ENCODE data around the gene METTL16. TPM values are rescaled to one million over a fixed set of nuclear protein-coding genes. Genes with fewer than 3 reads are reported as not detected.

The METTL16 gene
- total and polyA plus RNA-seq, 2 donors (not counting 1 experiment from before 2014, with no cell fraction given), result 19.2 to 56.5 TPM

DNA sequence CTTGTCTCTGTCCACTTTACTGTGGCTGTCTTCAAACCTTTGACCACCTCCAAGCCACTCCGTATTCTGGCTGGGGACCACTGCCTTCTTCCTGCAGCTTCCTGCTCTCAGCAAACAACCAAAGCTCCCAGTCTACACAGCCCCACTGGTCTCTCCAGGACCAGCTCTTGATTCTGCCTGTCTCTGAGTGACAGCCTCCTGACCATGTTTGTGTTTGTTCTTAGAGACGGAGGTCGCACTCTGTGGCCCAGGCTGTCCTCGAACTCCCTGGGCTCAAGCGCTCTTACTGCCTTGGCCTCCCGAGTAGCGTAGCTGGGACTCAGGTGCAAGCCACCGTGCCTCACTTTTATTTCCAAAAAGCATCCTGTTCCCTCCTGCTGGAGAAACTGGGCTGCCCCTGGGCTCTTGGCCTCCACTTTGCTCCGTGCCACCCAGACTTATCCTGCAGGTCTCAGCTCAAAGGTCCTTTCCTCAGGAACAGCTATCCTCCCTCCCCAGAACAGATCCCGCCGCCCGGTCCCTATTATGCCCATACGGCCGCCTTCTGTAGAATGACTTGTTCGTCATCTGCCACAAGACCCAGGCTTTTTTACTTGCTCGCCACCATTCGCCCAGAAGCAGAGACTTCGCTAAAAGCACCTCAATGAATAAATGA is 120.0 kb downstream of the METTL16 start:
- H3K4me3 ChIP-seq (ENCODE audit: control extremely low read depth in 1 of 5, extremely low read depth in 1 of 5, insufficient read depth in 1 of 5, low read depth in 2 of 5, low read length in 4 of 5), result peak overlapping the region; percentile 35 to 85 (median 57)
- intact Hi-C loops (cut with micrococcal nuclease), result loop anchor here (1.0 to 5.0 kb wide), 7 partner anchors 9 to 1204 kb away; partner anchors contain the start of genes METTL16, MNT, OVCA2 and SGSM2
- Mint-ChIP-seq H3K9me3 (ENCODE audit: insufficient read depth) (no peaks in the 10 kb centered on the region), H3K27ac (peak overlapping the region; percentile 96), H3K4me3 (peak overlapping the region; percentile 97), H3K27me3 (no peaks in the 10 kb centered on the region), H3K4me1 (peaks cover 50% of the 10 kb centered on the region)
- peak overlapping the region; percentile 96 for H3K4me2 ChIP-seq (replicated peaks; ENCODE audit: low read depth, low read length, poor library complexity, severe bottlenecking)
- H3K4me1 ChIP-seq (ENCODE audit: control insufficient read depth in 2 of 2, insufficient read depth in 2 of 2, low read length in 2 of 2), result peaks cover 36 to 50% of the 10 kb centered on the region in 2 donors
- ChIA-PET CTCF (interaction anchor here (0.7 to 5.1 kb wide), 8 partner anchors 9 to 436 kb away, joined by 3 to 69 read pairs (median 4); partner anchors contain the start of gene TSR1), POLR2A (interaction anchor here (3.3 to 3.4 kb wide), 2 partner anchors 9 to 10 kb away, joined by 17 to 51 read pairs; no protein-coding TSS in a partner anchor)
- no peak for DNase-seq
- peak overlapping the region; percentile 71 to 99 for H3K27ac ChIP-seq (ENCODE audit: low read length in 2 of 2)
- no peaks in the 10 kb centered on the region for H3K27me3 ChIP-seq (replicated peaks in 1 of 4; ENCODE audit: control extremely low read depth in 1 of 4, control insufficient read depth in 3 of 4, insufficient read depth in 4 of 4, low read length in 3 of 4)
- peak overlapping the region; percentile 51 for H2AFZ ChIP-seq (ENCODE audit: insufficient read depth, low read depth, low read length, poor library complexity, severe bottlenecking)
- H3K9ac ChIP-seq (ENCODE audit: low read length), result peak overlapping the region; percentile 96
- H3K79me2 ChIP-seq (ENCODE audit: control insufficient read depth, insufficient read depth, low read length), result peaks cover 76% of the 10 kb centered on the region
- no peak for ATAC-seq (ENCODE audit: low read depth)
- H3K9me3 ChIP-seq (ENCODE audit: control extremely low read depth in 1 of 3, control insufficient read depth in 2 of 3, insufficient read depth in 1 of 3, low read length in 2 of 3), result no peaks in the 10 kb centered on the region
- WGBS (ENCODE audit: insufficient coverage), result 50% methylated on average over 15 of the region's 18 CpGs
- no peak for TF ChIP-seq EZH2 (IDR thresholded peaks at IDR 0.05; ENCODE audit: borderline replicate concordance, insufficient read depth, low read depth, low read length, poor library complexity, severe bottlenecking)
- TF ChIP-seq, protein P1, sequence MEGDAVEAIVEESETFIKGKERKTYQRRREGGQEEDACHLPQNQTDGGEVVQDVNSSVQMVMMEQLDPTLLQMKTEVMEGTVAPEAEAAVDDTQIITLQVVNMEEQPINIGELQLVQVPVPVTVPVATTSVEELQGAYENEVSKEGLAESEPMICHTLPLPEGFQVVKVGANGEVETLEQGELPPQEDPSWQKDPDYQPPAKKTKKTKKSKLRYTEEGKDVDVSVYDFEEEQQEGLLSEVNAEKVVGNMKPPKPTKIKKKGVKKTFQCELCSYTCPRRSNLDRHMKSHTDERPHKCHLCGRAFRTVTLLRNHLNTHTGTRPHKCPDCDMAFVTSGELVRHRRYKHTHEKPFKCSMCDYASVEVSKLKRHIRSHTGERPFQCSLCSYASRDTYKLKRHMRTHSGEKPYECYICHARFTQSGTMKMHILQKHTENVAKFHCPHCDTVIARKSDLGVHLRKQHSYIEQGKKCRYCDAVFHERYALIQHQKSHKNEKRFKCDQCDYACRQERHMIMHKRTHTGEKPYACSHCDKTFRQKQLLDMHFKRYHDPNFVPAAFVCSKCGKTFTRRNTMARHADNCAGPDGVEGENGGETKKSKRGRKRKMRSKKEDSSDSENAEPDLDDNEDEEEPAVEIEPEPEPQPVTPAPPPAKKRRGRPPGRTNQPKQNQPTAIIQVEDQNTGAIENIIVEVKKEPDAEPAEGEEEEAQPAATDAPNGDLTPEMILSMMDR (IDR thresholded peaks at IDR 0.05), result no peak
- H4K20me1 ChIP-seq (ENCODE audit: control insufficient read depth, insufficient read depth, low read length, poor library complexity, severe bottlenecking), result peaks cover 82% of the 10 kb centered on the region
- H3K36me3 ChIP-seq (replicated peaks in 1 of 2; ENCODE audit: control extremely low read depth in 1 of 2, control insufficient read depth in 1 of 2, extremely low read depth in 1 of 2, insufficient read depth in 2 of 2, low read length in 1 of 2), result peaks cover 0 to 14% of the 10 kb centered on the region in 2 experiments

Measured in B cell (primary cell).